H1 (cell line): ENCODE results near the gene PDZD2. TPM values are rescaled to one million over a fixed set of nuclear protein-coding genes. Genes with fewer than 3 reads are reported as not detected.

Experiments
- CTCF ChIA-PET: fragments of 300-600 bp; sonication (Branson Sonifier 250); formaldehyde crosslinking; loops from one replicate; lab custom pipeline; 2021; ENCODE audit not compliant: partially characterized antibody; lab: Charles Lee
- POLR2A ChIA-PET: fragments of 300-600 bp; sonication (Branson Sonifier 250); formaldehyde crosslinking; loops from one replicate; lab custom pipeline; 2021; ENCODE audit warnings: inconsistent platforms; ENCODE audit not compliant: partially characterized antibody; lab: Charles Lee
- DNase-seq, 2 experiments: peaks; one replicate each; pipeline versions ENCODE4 v3.0.0 to v3.0.0-alpha.2; 2010 to 2022; ENCODE audit warnings: low spot score in 2 of 2, low read depth in 1 of 2, mixed read lengths in 1 of 2
- FAIRE-seq: peaks from 2 replicates; lab custom pipeline; 2011; peaks lifted over from hg19 to GRCh38; lab: Jason Lieb, UNC
- H2AFZ ChIP-seq: 2 replicates; pipeline ENCODE4 v1.8.1; 2012; ENCODE audit warnings: low read length, inconsistent platforms
- H2AK5ac ChIP-seq: 2 replicates; pipeline ENCODE4 v1.6.1; 2013; ENCODE audit warnings: low read depth, low read length
- H2BK120ac ChIP-seq: replicated peaks from 2 replicates; pipeline ENCODE3; 2013; ENCODE audit warnings: low read depth, low read length, inconsistent platforms
- H2BK12ac ChIP-seq: 2 replicates; pipeline ENCODE4 v1.6.1; 2013; ENCODE audit warnings: low read depth, low read length
- H2BK15ac ChIP-seq: 2 replicates; pipeline ENCODE4 v1.6.1; 2013; ENCODE audit warnings: low read length
- H2BK20ac ChIP-seq: 2 replicates; pipeline ENCODE4 v1.6.1; 2013; ENCODE audit warnings: low read length
- H2BK5ac ChIP-seq: 2 replicates; pipeline ENCODE4 v1.6.1; 2013; ENCODE audit warnings: low read depth, low read length
- H3K14ac ChIP-seq: 2 replicates; pipeline ENCODE4 v1.6.1; 2013; ENCODE audit warnings: inconsistent platforms; ENCODE audit not compliant: insufficient read length
- H3K18ac ChIP-seq: 2 replicates; pipeline ENCODE4 v1.6.1; 2013; ENCODE audit warnings: low read length; ENCODE audit errors: extremely low read depth
- H3K23ac ChIP-seq: 2 replicates; pipeline ENCODE4 v1.6.1; 2013; ENCODE audit warnings: inconsistent platforms; ENCODE audit not compliant: insufficient read length
- H3K23me2 ChIP-seq: 2 replicates; pipeline ENCODE4 v1.6.1; 2013; ENCODE audit warnings: low read depth, low read length
- H3K27ac ChIP-seq: 2 replicates; pipeline ENCODE4 v1.6.1; 2011; ENCODE audit warnings: low read depth, low read length, inconsistent platforms
- H3K27me3 ChIP-seq, 4 experiments: replicated peaks in 1 of 4; 1 replicate in 1 of 4; 2 replicates in 3 of 4; pipeline versions ENCODE4 v1.6.1 to v1.8.1; 2011 to 2013; ENCODE audit warnings: low read length in 3 of 4, mild to moderate bottlenecking in 3 of 4, inconsistent platforms in 2 of 4, mixed read lengths in 2 of 4, moderate library complexity in 1 of 4; ENCODE audit not compliant: control insufficient read depth in 3 of 4, insufficient read depth in 3 of 4; ENCODE audit errors: extremely low read depth in 1 of 4
- H3K36me3 ChIP-seq, 4 experiments: 2 replicates each; pipeline versions ENCODE4 v1.6.1 to v1.8.1; 2011 to 2013; ENCODE audit warnings: mild to moderate bottlenecking in 4 of 4, low read length in 3 of 4, moderate library complexity in 2 of 4, control low read depth in 1 of 4, inconsistent platforms in 1 of 4; ENCODE audit not compliant: insufficient read depth in 4 of 4, control insufficient read depth in 2 of 4
- H3K4ac ChIP-seq: replicated peaks from 2 replicates; pipeline ENCODE3; 2013; ENCODE audit warnings: low read length, low read depth, mixed read lengths, inconsistent platforms; ENCODE audit not compliant: insufficient read length
- H3K4me1 ChIP-seq, 4 experiments: replicated peaks in 1 of 4; 1 replicate in 1 of 4; 2 replicates in 3 of 4; pipeline versions ENCODE4 v1.6.1 to v1.8.1; 2011 to 2013; ENCODE audit warnings: low read length in 3 of 4, inconsistent platforms in 2 of 4, mixed read lengths in 1 of 4; ENCODE audit not compliant: insufficient read depth in 4 of 4, control insufficient read depth in 3 of 4
- H3K4me2 ChIP-seq, 2 experiments: 2 replicates each; pipeline versions ENCODE4 v1.6.1 to v1.8.1; 2011 to 2013; ENCODE audit warnings: low read depth in 2 of 2, low read length in 2 of 2, control low read depth in 1 of 2, inconsistent platforms in 1 of 2, mild to moderate bottlenecking in 1 of 2; ENCODE audit not compliant: insufficient read depth in 1 of 2
- H3K4me3 ChIP-seq, 4 experiments: fragments of 200-600, 300-600 bp in 1 of 4; sonication (generic), shearing (Covaris generic), sonication (Bioruptor Twin) in 1 of 4; 2 replicates each; pipeline versions ENCODE4 v1.5.1 to v1.8.1; 2011 to 2016; ENCODE audit warnings: low read length in 4 of 4, low read depth in 3 of 4, control low read depth in 2 of 4, inconsistent platforms in 2 of 4, mild to moderate bottlenecking in 2 of 4, mixed read lengths in 1 of 4, moderate library complexity in 1 of 4; ENCODE audit not compliant: insufficient read depth in 2 of 4; ENCODE audit errors: extremely low read depth in 1 of 4
- H3K56ac ChIP-seq: replicated peaks from 2 replicates; pipeline ENCODE3; 2013; ENCODE audit warnings: low read depth, mild to moderate bottlenecking, mixed read lengths, low read length, inconsistent platforms; ENCODE audit not compliant: insufficient read length
- H3K79me1 ChIP-seq: 2 replicates; pipeline ENCODE4 v1.6.1; 2013; ENCODE audit warnings: low read depth, low read length, control low read depth
- H3K79me2 ChIP-seq, 2 experiments: 2 replicates each; pipeline versions ENCODE4 v1.6.1 to v1.8.1; 2012 to 2013; ENCODE audit warnings: low read length in 2 of 2, mild to moderate bottlenecking in 2 of 2, inconsistent platforms in 1 of 2; ENCODE audit not compliant: insufficient read depth in 2 of 2, control insufficient read depth in 1 of 2
- H3K9ac ChIP-seq, 4 experiments: replicated peaks in 1 of 4; 1 replicate in 1 of 4; 2 replicates in 3 of 4; pipeline versions ENCODE4 v1.6.1 to v1.8.1; 2011 to 2013; ENCODE audit warnings: low read depth in 3 of 4, low read length in 3 of 4, control low read depth in 2 of 4, mild to moderate bottlenecking in 2 of 4, moderate library complexity in 2 of 4, inconsistent platforms in 1 of 4; ENCODE audit errors: extremely low read depth in 1 of 4
- H3K9me3 ChIP-seq, 2 experiments: 2 replicates each; pipeline versions ENCODE4 v1.6.1 to v1.8.1; 2012 to 2013; ENCODE audit warnings: mild to moderate bottlenecking in 2 of 2, moderate library complexity in 2 of 2, control low read depth in 1 of 2, inconsistent platforms in 1 of 2, low read depth in 1 of 2, low read length in 1 of 2, mixed read lengths in 1 of 2; ENCODE audit not compliant: insufficient read depth in 2 of 2
- H4K20me1 ChIP-seq, 2 experiments: replicated peaks in 1 of 2; 2 replicates each; pipeline versions ENCODE3 to v1.8.1; 2011 to 2013; ENCODE audit warnings: inconsistent platforms in 2 of 2, low read length in 2 of 2, mild to moderate bottlenecking in 1 of 2; ENCODE audit not compliant: insufficient read depth in 2 of 2, control insufficient read depth in 1 of 2
- H4K5ac ChIP-seq: 2 replicates; pipeline ENCODE4 v1.6.1; 2013; ENCODE audit warnings: low read length, low read depth, mixed read lengths, inconsistent platforms; ENCODE audit not compliant: insufficient read length
- H4K8ac ChIP-seq: 2 replicates; pipeline ENCODE4 v1.8.0; 2013; ENCODE audit warnings: mild to moderate bottlenecking, moderate library complexity, low read length, inconsistent platforms; ENCODE audit not compliant: insufficient read depth; ENCODE audit errors: extremely low read depth
- H4K91ac ChIP-seq: replicated peaks from 2 replicates; pipeline ENCODE3; 2013; ENCODE audit warnings: low read length, mixed read lengths, inconsistent platforms; ENCODE audit not compliant: insufficient read length
- BACH1 ChIP-seq: IDR thresholded peaks from 2 replicates; pipeline ENCODE4 v1.6.1; 2012; ENCODE audit warnings: low read length, improper control_type of control experiment
- CBX5 ChIP-seq: fragments of 300-800, 300-1000 bp; sonication (generic); IDR thresholded peaks from 2 replicates; pipeline ENCODE4 v1.7.1; 2016; ENCODE audit warnings: antibody characterized with exemption, low read length, low read depth
- CEBPB ChIP-seq: IDR thresholded peaks from 2 replicates; pipeline ENCODE4 v1.6.1; 2012; ENCODE audit warnings: low read depth, low read length
- CHD2 ChIP-seq: IDR thresholded peaks from 2 replicates; pipeline ENCODE4 v1.6.1; 2012; ENCODE audit warnings: low read length, improper control_type of control experiment
- KDM5A ChIP-seq: fragments of 200-600 bp; IDR thresholded peaks from 2 replicates; pipeline ENCODE4 v1.7.1; 2012; ENCODE audit warnings: mild to moderate bottlenecking, low read length, inconsistent platforms, mixed read lengths
- POU5F1 ChIP-seq: IDR thresholded peaks from 2 replicates; pipeline ENCODE4 v1.6.1; 2011; ENCODE audit warnings: low read depth, mild to moderate bottlenecking, low read length, moderate library complexity
- RFX5 ChIP-seq: IDR thresholded peaks from 2 replicates; pipeline ENCODE4 v1.6.1; 2011; ENCODE audit warnings: low read depth, low read length, improper control_type of control experiment, borderline replicate concordance
- SP1 ChIP-seq: IDR thresholded peaks from 2 replicates; pipeline ENCODE4 v1.6.1; 2011; ENCODE audit warnings: low read depth, low read length
- SP4 ChIP-seq: IDR thresholded peaks from 2 replicates; pipeline ENCODE4 v1.6.1; 2012; ENCODE audit warnings: low read length, inconsistent platforms
- SRF ChIP-seq: IDR thresholded peaks from 2 replicates; pipeline ENCODE4 v1.6.1; 2011; ENCODE audit warnings: mild to moderate bottlenecking, low read depth, low read length, moderate library complexity
- TEAD4 ChIP-seq: IDR thresholded peaks from 2 replicates; pipeline ENCODE4 v1.6.1; 2012; ENCODE audit warnings: low read depth, low read length, inconsistent platforms, mixed read lengths
- YY1 ChIP-seq: IDR thresholded peaks from 2 replicates; pipeline ENCODE4 v1.6.1; 2011; ENCODE audit warnings: low read depth, mild to moderate bottlenecking, low read length
- WGBS, 2 experiments: shearing (Covaris generic) in 1 of 2; methylation state at CpG; one replicate each; pipeline versions ENCODE4 v1.1.6 to v1.1.7; 2013 to 2015; ENCODE audit warnings: low lambda C conversion rate in 2 of 2, mixed read lengths in 2 of 2, inconsistent platforms in 1 of 2, low coverage in 1 of 2, missing lambda C conversion rate in 1 of 2; ENCODE audit not compliant: insufficient replicate concordance in 2 of 2, insufficient coverage in 1 of 2, insufficient read length in 1 of 2; ENCODE audit errors: extremely low coverage in 1 of 2, missing lambda C conversion rate in 1 of 2; 5-methylcytosine and 5-hydroxymethylcytosine counted together
- polyA plus RNA-seq, 7 experiments: library from polyadenylated mRNA; depleted of rRNA in 3 of 7; stranded (reverse) in 5 of 7; unstranded in 2 of 7; fragments of >200 nt in 5 of 7; fragments of 200-250 nt in 2 of 7; gene quantifications; 1 replicate in 5 of 7; 2 replicates in 1 of 7; 4 replicates in 1 of 7; pipeline versions ENCODE4 v1.2.1 to v1.2.3, GENCODE V29; 2011 to 2013; ENCODE audit warnings: missing spikeins in 2 of 7, mixed read lengths in 2 of 7
- total RNA-seq: library from RNA; stranded (reverse); fragmentation: NEBNext Ultra II Directional; extraction: Animal tissue kit (Norgen Biotek cat#: 25700); gene quantifications from 2 replicates; pipeline ENCODE4 v1.2.1, GENCODE V29; 2021

PDZD2 gene
- total and polyA plus RNA-seq, 2 of the 8 experiments (the other 6 are each of a cell fraction or from before 2014, with no cell fraction given): 1.2 to 6.8 TPM

DNA sequence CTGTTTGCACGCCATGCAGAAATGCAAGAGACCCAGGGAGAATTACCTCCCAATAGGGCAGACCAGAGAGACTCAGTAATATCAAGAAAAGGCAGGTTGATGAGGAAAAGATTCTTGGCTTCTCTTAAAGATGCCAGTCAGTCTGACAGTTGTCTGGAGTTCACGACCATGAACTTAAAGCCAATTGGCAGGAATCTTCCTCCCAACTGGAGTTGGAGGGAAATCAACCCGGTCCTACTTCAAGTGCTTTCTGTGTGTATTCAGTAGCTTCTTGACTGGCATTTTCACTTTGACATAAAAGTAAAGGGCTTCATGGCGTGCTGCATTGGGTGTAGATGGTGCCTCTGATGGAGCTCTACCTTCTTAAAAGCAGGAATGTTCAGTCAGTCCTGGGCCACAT lies 390.9 kb downstream of the PDZD2 start:
- Histone ChIP-seq H2BK15ac (no peak overlapping the region), H3K23me2 (no peaks in the 10 kb centered on the region), H2BK20ac (no peak overlapping the region), H3K4me2 (no peak overlapping the region), H4K5ac (no peak overlapping the region), H3K9ac (no peak overlapping the region), H2BK120ac (no peak overlapping the region), H3K27me3 (no peaks in the 10 kb centered on the region), H3K36me3 (no peaks in the 10 kb centered on the region), H2AFZ (no peak overlapping the region), H4K8ac (no peak overlapping the region), H3K79me1 (no peaks in the 10 kb centered on the region), H3K9me3 (no peaks in the 10 kb centered on the region), H2BK5ac (no peak overlapping the region), H3K23ac (no peak overlapping the region), H3K4me1 (peaks cover 0 to 11% (median 5%) of the 10 kb centered on the region in 4 experiments; a peak in 6 of 7 replicates), H3K4me3 (no peak overlapping the region), H3K27ac (no peak overlapping the region), H4K20me1 (no peaks in the 10 kb centered on the region), H3K18ac (no peak overlapping the region), H4K91ac (no peak overlapping the region), H3K79me2 (no peaks in the 10 kb centered on the region), H3K4ac (no peak overlapping the region), H3K56ac (no peak overlapping the region), H2AK5ac (no peak overlapping the region), H2BK12ac (no peak overlapping the region; the same call in 1 of the 2 replicates), H3K14ac (no peak overlapping the region)
- CTCF ChIA-PET: interaction anchor here (0.8 to 1.9 kb wide), 4 partner anchors 29 to 64 kb away, joined by 3 to 8 read pairs (median 5); no protein-coding TSS in a partner anchor
- FAIRE-seq (no peak), DNase-seq (no peak)
- POLR2A ChIA-PET: interaction anchor here (1.7 kb wide), 1 partner anchor 13 kb away, joined by 4 read pairs; no protein-coding TSS in a partner anchor
- 92% methylated on average over 4 of the region's 4 CpGs; no CpG with 5 or more reads in 1 of the 2 experiments for WGBS, 2 experiments
- TF ChIP-seq SRF (no peak), SP4 (no peak), CBX5 (no peak), TEAD4 (no peak), SP1 (no peak), BACH1 (no peak), POU5F1 (no peak), YY1 (no peak), RFX5 (no peak), CEBPB (no peak), KDM5A (no peak), CHD2 (no peak)
